ENCODE measurements around the gene SLC4A1AP.

GRCh38 chr2:27664154-27664574 lies 475 bp downstream of the SLC4A1AP start:
- TF ChIP-seq CTCF (IDR thresholded peaks at IDR 0.05; ENCODE audit: poor library complexity, severe bottlenecking) (no peak), EZH2 (IDR thresholded peaks at IDR 0.05; ENCODE audit: borderline replicate concordance, insufficient read depth, low read length, poor library complexity, severe bottlenecking) (no peak)

All from neural cell (in vitro differentiated cells).